ENCODE data around the gene PROSER3.

The PROSER3 gene

GRCh38 chr19:35791814-35792279 lies 33.9 kb downstream of the PROSER3 start:
- TF ChIP-seq POLR2AphosphoS5 (IDR thresholded peaks at IDR 0.05; ENCODE audit: low read depth) (no peak), SPI1 (IDR thresholded peaks at IDR 0.05; ENCODE audit: borderline replicate concordance, low read depth) (no peak), CTCF (IDR thresholded peaks at IDR 0.05; ENCODE audit: insufficient read depth, low read length) (no peak), REST (IDR thresholded peaks at IDR 0.05; ENCODE audit: insufficient replicate concordance, low read depth) (no peak), GABPA (IDR thresholded peaks at IDR 0.05; ENCODE audit: low read depth) (no peak)
- Histone ChIP-seq H3K4me3 (replicated peaks; ENCODE audit: insufficient read depth, low read length) (no peak overlapping the region), H3K27me3 (ENCODE audit: insufficient read depth, poor library complexity, severe bottlenecking) (peaks cover 4% of the 10 kb centered on the region), H3K27ac (replicated peaks) (no peak overlapping the region)
- no peak for DNase-seq (ENCODE audit: low read depth in 1 of 2, low spot score in 1 of 2)

- no peak overlapping the region for H3K4me3 ChIP-seq (replicated peaks; ENCODE audit: insufficient read depth, low read length)
- no peak overlapping the region for H3K27ac ChIP-seq (replicated peaks)
- H3K27me3 ChIP-seq (ENCODE audit: insufficient read depth, poor library complexity, severe bottlenecking) = peaks cover 8% of the 10 kb centered on the region
- no peak for TF ChIP-seq SPI1 (IDR thresholded peaks at IDR 0.05; ENCODE audit: borderline replicate concordance, low read depth)
- TF ChIP-seq REST (IDR thresholded peaks at IDR 0.05; ENCODE audit: insufficient replicate concordance, low read depth) = no peak
- no peak for TF ChIP-seq GABPA (IDR thresholded peaks at IDR 0.05; ENCODE audit: low read depth)
- no peak for TF ChIP-seq POLR2AphosphoS5 (IDR thresholded peaks at IDR 0.05; ENCODE audit: low read depth)
- DNase-seq (ENCODE audit: low read depth in 1 of 2, low spot score in 1 of 2) = no peak
Observed at GRCh38 chr19:35792312-35792711, 34.3 kb downstream of the PROSER3 start.

GRCh38 chr19:35792888-35793287 lies 34.9 kb downstream of the PROSER3 start:
- H3K4me3 ChIP-seq (replicated peaks; ENCODE audit: insufficient read depth, low read length) = no peak overlapping the region
- no peak overlapping the region for H3K27ac ChIP-seq (replicated peaks)
- TF ChIP-seq REST (IDR thresholded peaks at IDR 0.05; ENCODE audit: insufficient replicate concordance, low read depth) (no peak), SPI1 (IDR thresholded peaks at IDR 0.05; ENCODE audit: borderline replicate concordance, low read depth) (no peak), CTCF (IDR thresholded peaks at IDR 0.05; ENCODE audit: insufficient read depth, low read length) (no peak), POLR2AphosphoS5 (IDR thresholded peaks at IDR 0.05; ENCODE audit: low read depth) (no peak), GABPA (IDR thresholded peaks at IDR 0.05; ENCODE audit: low read depth) (no peak)
- DNase-seq (ENCODE audit: low read depth in 1 of 2, low spot score in 1 of 2) = no peak
- H3K27me3 ChIP-seq (ENCODE audit: insufficient read depth, poor library complexity, severe bottlenecking) = peaks cover 8% of the 10 kb centered on the region
